HCT116 (cell line): ENCODE data around the gene SYNDIG1. TPM values are rescaled to one million over a fixed set of nuclear protein-coding genes. Genes with fewer than 3 reads are reported as not detected.

Experiments used
- ATAC-seq: fragments of 200-7000 bp; cut with Tn5 transposase; 2 replicates; pipeline ENCODE4 v1.9.1; 2020; ENCODE audit warnings: mild to moderate bottlenecking, moderate library complexity
- BruUV-seq: library from RNA; stranded (reverse); fragments of 400-500 nt; replicated peaks from 2 replicates; lab custom pipeline; 2021; lab: Mats Ljungman, UMichigan
- CTCF ChIA-PET: fragments of 300-600 bp; sonication (Branson Sonifier 250); formaldehyde crosslinking; loops from one replicate; lab custom pipeline; 2021; ENCODE audit warnings: antibody characterized with exemption; lab: Charles Lee
- POLR2A ChIA-PET: fragments of 300-600, 350-600 bp; sonication (Branson Sonifier 250); formaldehyde crosslinking; loops from one replicate; lab custom pipeline; 2021; ENCODE audit warnings: antibody characterized with exemption; lab: Charles Lee
- RAD21 ChIA-PET, 2 experiments: fragments of 300-600 bp; sonication (Branson Sonifier 250); formaldehyde crosslinking; loops; one replicate each; lab custom pipeline; 2023; ENCODE audit warnings: low total read pairs in 2 of 2; ENCODE audit not compliant: uncharacterized antibody in 2 of 2, unreplicated experiment in 2 of 2, low non-redundant PET in 1 of 2; lab: Charles Lee
- DNase-seq: peaks from one replicate; pipeline ENCODE4 v3.0.0-alpha.2; 2010; ENCODE audit warnings: low read depth, low spot score
- H2AFZ ChIP-seq: fragments of 200-600 bp; shearing (Covaris generic), sonication (generic); 2 replicates; pipeline ENCODE4 v1.6.1; 2017; ENCODE audit warnings: low read depth, mixed run types, mixed read lengths, antibody characterized with exemption, low read length; ENCODE audit not compliant: poor library complexity, severe bottlenecking
- H3K27ac ChIP-seq: 2 replicates; pipeline ENCODE4 v1.5.1; 2012; ENCODE audit warnings: low read depth, low read length
- H3K27me3 ChIP-seq: fragments of 200-600 bp; sonication (generic); 2 replicates; pipeline ENCODE4 v1.6.1; 2016; ENCODE audit warnings: mixed run types, low read length, mixed read lengths; ENCODE audit not compliant: insufficient read depth
- H3K36me3 ChIP-seq, 2 experiments: fragments of 200-500 bp in 1 of 2; fragments of 200-600 bp in 1 of 2; sonication (Bioruptor generic) in 1 of 2; sonication (generic) in 1 of 2; 2 replicates each; pipeline versions ENCODE4 v1.5.1 to v1.6.1; 2014 to 2016; ENCODE audit warnings: low read length in 2 of 2, inconsistent platforms in 1 of 2, mixed read lengths in 1 of 2, mixed run types in 1 of 2; ENCODE audit not compliant: insufficient read depth in 2 of 2, control insufficient read depth in 1 of 2
- H3K4me1 ChIP-seq, 2 experiments: fragments of 200-600 bp in 1 of 2; sonication (generic) in 1 of 2; 2 replicates each; pipeline versions ENCODE4 v1.5.1 to v1.6.1; 2012 to 2017; ENCODE audit warnings: low read length in 2 of 2, inconsistent platforms in 1 of 2, mild to moderate bottlenecking in 1 of 2, mixed read lengths in 1 of 2, mixed run types in 1 of 2, moderate library complexity in 1 of 2; ENCODE audit not compliant: insufficient read depth in 2 of 2, control insufficient read depth in 1 of 2
- H3K4me2 ChIP-seq: fragments of 200-600 bp; sonication (generic); 2 replicates; pipeline ENCODE4 v1.6.1; 2017; ENCODE audit warnings: mixed run types, low read length, mixed read lengths
- H3K4me3 ChIP-seq, 2 experiments: fragments of 200-600 bp in 1 of 2; sonication (generic) in 1 of 2; replicated peaks in 1 of 2; 2 replicates each; pipeline ENCODE4 v1.5.1; 2011 to 2016; ENCODE audit warnings: low read length in 2 of 2, control low read depth in 1 of 2, low read depth in 1 of 2, mild to moderate bottlenecking in 1 of 2, mixed read lengths in 1 of 2, mixed run types in 1 of 2
- H3K79me2 ChIP-seq: fragments of 200-600 bp; sonication (generic); 2 replicates; pipeline ENCODE4 v1.6.1; 2017; ENCODE audit warnings: mild to moderate bottlenecking, mixed run types, low read length, moderate library complexity, mixed read lengths; ENCODE audit not compliant: insufficient read depth
- H3K9ac ChIP-seq: fragments of 200-600 bp; sonication (generic); 2 replicates; pipeline ENCODE4 v1.6.1; 2016; ENCODE audit warnings: low read length, mixed read lengths
- H3K9me2 ChIP-seq: fragments of 200-600 bp; sonication (generic), shearing (Covaris generic); 2 replicates; pipeline ENCODE4 v1.6.1; 2017; ENCODE audit warnings: mixed run types, mild to moderate bottlenecking, moderate library complexity; ENCODE audit not compliant: insufficient read depth
- H3K9me3 ChIP-seq, 2 experiments: fragments of 200-500 bp in 1 of 2; fragments of 200-600 bp in 1 of 2; sonication (Bioruptor generic) in 1 of 2; sonication (generic) in 1 of 2; 2 replicates each; pipeline ENCODE4 v1.6.1; 2014 to 2017; ENCODE audit warnings: low read length in 2 of 2, mixed read lengths in 2 of 2, inconsistent platforms in 1 of 2, low read depth in 1 of 2, mild to moderate bottlenecking in 1 of 2, mixed run types in 1 of 2, moderate library complexity in 1 of 2; ENCODE audit not compliant: control insufficient read depth in 1 of 2, insufficient read depth in 1 of 2
- H4K20me1 ChIP-seq: fragments of 200-600 bp; sonication (generic), shearing (Covaris generic); 2 replicates; pipeline ENCODE4 v1.6.1; 2017; ENCODE audit warnings: mixed run types, mild to moderate bottlenecking, moderate library complexity; ENCODE audit not compliant: insufficient read depth
- CBX3 ChIP-seq: IDR thresholded peaks from 2 replicates; pipeline ENCODE4 v1.6.1; 2012; ENCODE audit warnings: low read depth
- CEBPB ChIP-seq: IDR thresholded peaks from 2 replicates; pipeline ENCODE4 v1.6.1; 2012; ENCODE audit warnings: low read depth
- EZH2phosphoT487 ChIP-seq: fragments of 200-600 bp; IDR thresholded peaks from 2 replicates; pipeline ENCODE4 v1.6.1; 2018; ENCODE audit warnings: antibody characterized with exemption, borderline replicate concordance
- JUND ChIP-seq: IDR thresholded peaks from 2 replicates; pipeline ENCODE4 v1.6.1; 2012
- POLR2A ChIP-seq: IDR thresholded peaks from 2 replicates; pipeline ENCODE4 v1.7.0; 2011; ENCODE audit warnings: borderline replicate concordance; ENCODE audit not compliant: insufficient read depth, insufficient read length; ENCODE audit errors: extremely low read depth
- RAD21 ChIP-seq: IDR thresholded peaks from 2 replicates; pipeline ENCODE4 v1.6.1; 2012; ENCODE audit warnings: low read depth, mild to moderate bottlenecking
- SIN3A ChIP-seq: IDR thresholded peaks from 2 replicates; pipeline ENCODE4 v1.6.1; 2012; ENCODE audit warnings: low read depth
- SP1 ChIP-seq: IDR thresholded peaks from 2 replicates; pipeline ENCODE4 v1.6.1; 2012; ENCODE audit warnings: low read depth
- SRF ChIP-seq: IDR thresholded peaks from 2 replicates; pipeline ENCODE4 v1.6.1; 2012; ENCODE audit warnings: low read depth
- TCF7L2 ChIP-seq: IDR thresholded peaks from 2 replicates; pipeline ENCODE4 v1.7.0; 2011; ENCODE audit warnings: borderline replicate concordance, inconsistent platforms; ENCODE audit not compliant: insufficient read depth, insufficient read length; ENCODE audit errors: extremely low read depth
- YY1 ChIP-seq: IDR thresholded peaks from 2 replicates; pipeline ENCODE4 v1.6.1; 2011; ENCODE audit warnings: low read length, low read depth, moderate library complexity, mild to moderate bottlenecking; ENCODE audit not compliant: insufficient replicate concordance; ENCODE audit errors: extremely low read depth
- ZFX ChIP-seq: fragments of 450-650 bp; IDR thresholded peaks from 2 replicates; pipeline ENCODE4 v1.6.1; 2017
- intact Hi-C: fragments of 100-400 bp; cut with micrococcal nuclease; formaldehyde crosslinking; loops from 2 replicates; pipeline ENCODE4 v1.10.0; 2022
- total RNA-seq: library from RNA; stranded (reverse); gene quantifications from one replicate; pipeline ENCODE4 v1.2.1, GENCODE V29; 2021; ENCODE audit not compliant: unreplicated experiment
- TF ChIP-seq, protein P1 (sequence below): IDR thresholded peaks from 2 replicates; pipeline ENCODE4 v1.6.1; 2012
- TF ChIP-seq, protein P2 (sequence below), 3 experiments: fragments of 200-600 bp in 1 of 3; sonication (generic) in 1 of 3; IDR thresholded peaks in 2 of 3; conservative IDR thresholded peaks in 1 of 3; 2 replicates each; pipeline ENCODE4 v1.5.1; 2012 to 2017; ENCODE audit warnings: low read depth in 2 of 3, low read length in 2 of 3, antibody characterized with exemption in 1 of 3, borderline replicate concordance in 1 of 3, control low read depth in 1 of 3, mild to moderate bottlenecking in 1 of 3, mixed read lengths in 1 of 3, mixed run types in 1 of 3, moderate library complexity in 1 of 3; ENCODE audit not compliant: insufficient read depth in 1 of 3
- TF ChIP-seq, protein P3 (sequence below): IDR thresholded peaks from 2 replicates; pipeline ENCODE4 v1.6.1; 2011; ENCODE audit warnings: mild to moderate bottlenecking, low read length, moderate library complexity; ENCODE audit not compliant: insufficient replicate concordance; ENCODE audit errors: extremely low read depth

The SYNDIG1 gene
- total RNA-seq, 1 experiment from 2014 or later = not detected

DNA sequence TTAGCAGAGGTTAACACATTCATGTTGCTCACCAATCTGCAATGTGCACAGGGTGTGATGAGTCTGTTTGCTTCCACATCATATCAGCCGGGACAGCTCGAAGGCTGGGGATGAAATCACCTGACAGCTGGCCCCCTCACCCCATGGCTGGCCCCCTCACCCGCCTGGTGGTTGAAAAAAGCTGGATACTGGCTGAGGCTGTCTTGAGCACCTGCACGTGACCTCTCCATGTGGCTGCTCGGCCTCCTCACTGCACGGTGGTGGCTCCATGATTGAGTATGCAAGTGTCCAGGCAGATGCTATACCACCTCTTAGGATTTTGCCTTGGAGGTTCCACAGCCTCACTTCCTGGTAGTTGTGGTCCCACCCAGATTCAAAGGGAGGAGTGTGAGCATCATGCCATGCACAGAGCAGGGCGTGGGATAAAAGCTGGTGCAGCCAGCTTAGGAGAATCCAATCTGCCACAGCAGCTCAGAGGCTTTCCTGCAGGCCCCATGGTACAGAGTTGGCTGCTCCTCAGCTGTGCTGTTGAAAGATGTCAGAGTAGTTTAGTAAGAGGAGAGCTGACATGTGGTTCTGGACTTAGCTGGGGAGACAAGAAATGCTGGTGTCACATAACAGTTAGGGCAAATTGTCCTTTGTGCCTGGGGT is 29.6 kb upstream of the SYNDIG1 start:
- Histone ChIP-seq H3K4me3 (no peak overlapping the region), H3K9me3 (no peaks in the 10 kb centered on the region), H2AFZ (no peak overlapping the region), H3K79me2 (no peaks in the 10 kb centered on the region), H3K4me1 (no peaks in the 10 kb centered on the region), H3K27ac (no peak overlapping the region), H3K27me3 (no peaks in the 10 kb centered on the region), H3K9me2 (no peaks in the 10 kb centered on the region), H3K36me3 (no peaks in the 10 kb centered on the region), H3K4me2 (no peak overlapping the region), H3K9ac (no peak overlapping the region), H4K20me1 (no peaks in the 10 kb centered on the region)
- no peak for TF ChIP-seq SP1
- TF ChIP-seq SIN3A = no peak
- no peak for TF ChIP-seq TCF7L2
- TF ChIP-seq, protein P1, sequence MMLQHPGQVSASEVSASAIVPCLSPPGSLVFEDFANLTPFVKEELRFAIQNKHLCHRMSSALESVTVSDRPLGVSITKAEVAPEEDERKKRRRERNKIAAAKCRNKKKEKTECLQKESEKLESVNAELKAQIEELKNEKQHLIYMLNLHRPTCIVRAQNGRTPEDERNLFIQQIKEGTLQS = no peak
- TF ChIP-seq CEBPB = no peak
- no peak for TF ChIP-seq EZH2phosphoT487
- no peak for TF ChIP-seq RAD21
- TF ChIP-seq SRF = no peak
- TF ChIP-seq YY1 = no peak
- CTCF ChIA-PET = no interaction called here
- POLR2A ChIA-PET = no interaction called here
- no TSS peak for BruUV-seq
- DNase-seq = no peak
- ATAC-seq = no peak
- intact Hi-C loops = loop anchor here (10.0 kb wide), 1 partner anchor 65 kb away; no protein-coding TSS in a partner anchor
- RAD21 ChIA-PET = no interaction called here

DNA sequence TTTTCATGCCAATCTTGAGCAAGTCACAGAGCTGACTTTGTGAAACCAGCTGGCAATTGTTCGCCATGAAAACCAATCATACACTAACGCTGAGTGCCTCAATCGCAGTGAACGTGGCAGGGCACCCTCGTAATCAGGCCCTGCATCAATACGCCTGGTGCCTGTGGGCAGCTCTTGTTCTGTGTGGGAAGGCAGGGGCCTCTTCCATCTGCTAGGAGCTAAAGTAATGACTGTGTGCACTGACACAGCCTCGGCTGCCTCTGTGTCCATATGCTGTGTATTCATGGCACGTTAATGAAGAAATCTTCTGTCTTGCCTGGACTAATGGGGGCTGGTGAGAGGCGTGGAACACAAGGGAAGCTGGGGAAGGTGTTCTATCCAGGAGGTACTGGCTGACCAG is 27.8 kb upstream of the SYNDIG1 start:
- intact Hi-C loops = loop anchor here (10.0 kb wide), 1 partner anchor 63 kb away; no protein-coding TSS in a partner anchor
- RAD21 ChIA-PET = no interaction called here
- BruUV-seq = no TSS peak
- ATAC-seq (no peak), DNase-seq (no peak)
- Histone ChIP-seq H3K4me3 (no peak overlapping the region), H3K79me2 (no peaks in the 10 kb centered on the region), H3K27me3 (no peaks in the 10 kb centered on the region), H3K9me2 (no peaks in the 10 kb centered on the region), H3K27ac (no peak overlapping the region), H3K9ac (no peak overlapping the region), H3K4me2 (no peak overlapping the region), H4K20me1 (no peaks in the 10 kb centered on the region), H2AFZ (no peak overlapping the region), H3K4me1 (no peaks in the 10 kb centered on the region), H3K9me3 (no peaks in the 10 kb centered on the region), H3K36me3 (no peaks in the 10 kb centered on the region)
- TF ChIP-seq RAD21 = no peak
- TF ChIP-seq JUND = no peak
- TF ChIP-seq SRF = no peak
- no peak for TF ChIP-seq POLR2A
- TF ChIP-seq ZFX = no peak
- TF ChIP-seq, protein P2, sequence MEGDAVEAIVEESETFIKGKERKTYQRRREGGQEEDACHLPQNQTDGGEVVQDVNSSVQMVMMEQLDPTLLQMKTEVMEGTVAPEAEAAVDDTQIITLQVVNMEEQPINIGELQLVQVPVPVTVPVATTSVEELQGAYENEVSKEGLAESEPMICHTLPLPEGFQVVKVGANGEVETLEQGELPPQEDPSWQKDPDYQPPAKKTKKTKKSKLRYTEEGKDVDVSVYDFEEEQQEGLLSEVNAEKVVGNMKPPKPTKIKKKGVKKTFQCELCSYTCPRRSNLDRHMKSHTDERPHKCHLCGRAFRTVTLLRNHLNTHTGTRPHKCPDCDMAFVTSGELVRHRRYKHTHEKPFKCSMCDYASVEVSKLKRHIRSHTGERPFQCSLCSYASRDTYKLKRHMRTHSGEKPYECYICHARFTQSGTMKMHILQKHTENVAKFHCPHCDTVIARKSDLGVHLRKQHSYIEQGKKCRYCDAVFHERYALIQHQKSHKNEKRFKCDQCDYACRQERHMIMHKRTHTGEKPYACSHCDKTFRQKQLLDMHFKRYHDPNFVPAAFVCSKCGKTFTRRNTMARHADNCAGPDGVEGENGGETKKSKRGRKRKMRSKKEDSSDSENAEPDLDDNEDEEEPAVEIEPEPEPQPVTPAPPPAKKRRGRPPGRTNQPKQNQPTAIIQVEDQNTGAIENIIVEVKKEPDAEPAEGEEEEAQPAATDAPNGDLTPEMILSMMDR (IDR thresholded peaks at IDR 0.05 in 2 of 3, conservative IDR thresholded peaks at IDR 0.05 in 1 of 3; ENCODE audit: borderline replicate concordance in 1 of 3, insufficient read depth in 1 of 3, low read depth in 2 of 3, low read length in 2 of 3) = no peak
- no peak for TF ChIP-seq CBX3
- TF ChIP-seq, protein P3, sequence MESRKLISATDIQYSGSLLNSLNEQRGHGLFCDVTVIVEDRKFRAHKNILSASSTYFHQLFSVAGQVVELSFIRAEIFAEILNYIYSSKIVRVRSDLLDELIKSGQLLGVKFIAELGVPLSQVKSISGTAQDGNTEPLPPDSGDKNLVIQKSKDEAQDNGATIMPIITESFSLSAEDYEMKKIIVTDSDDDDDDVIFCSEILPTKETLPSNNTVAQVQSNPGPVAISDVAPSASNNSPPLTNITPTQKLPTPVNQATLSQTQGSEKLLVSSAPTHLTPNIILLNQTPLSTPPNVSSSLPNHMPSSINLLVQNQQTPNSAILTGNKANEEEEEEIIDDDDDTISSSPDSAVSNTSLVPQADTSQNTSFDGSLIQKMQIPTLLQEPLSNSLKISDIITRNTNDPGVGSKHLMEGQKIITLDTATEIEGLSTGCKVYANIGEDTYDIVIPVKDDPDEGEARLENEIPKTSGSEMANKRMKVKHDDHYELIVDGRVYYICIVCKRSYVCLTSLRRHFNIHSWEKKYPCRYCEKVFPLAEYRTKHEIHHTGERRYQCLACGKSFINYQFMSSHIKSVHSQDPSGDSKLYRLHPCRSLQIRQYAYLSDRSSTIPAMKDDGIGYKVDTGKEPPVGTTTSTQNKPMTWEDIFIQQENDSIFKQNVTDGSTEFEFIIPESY = no peak
- CTCF ChIA-PET = no interaction called here
- POLR2A ChIA-PET = no interaction called here
